HG03108 (cell line): Measurements from ENCODE around the gene ALG6.

Experiments used
- ATAC-seq: cut with Tn5 transposase; IDR thresholded peaks from one replicate; pipeline ENCODE4 v1.9.1; 2021; ENCODE audit warnings: moderate library complexity; ENCODE audit not compliant: unreplicated experiment

ALG6 gene

GRCh38 chr1:63487336-63488065, 120.1 kb downstream of the ALG6 start:
- no peak for ATAC-seq
